Fibroblast of lung (primary cell): ENCODE measurements around the gene PSKH1. TPM values are rescaled to one million over a fixed set of nuclear protein-coding genes. Genes with fewer than 3 reads are reported as not detected.

Experiments
- DNase-seq, 2 donors: peaks; one replicate each; pipeline versions ENCODE4 v3.0.0 to v3.0.0-alpha.2; 2010; ENCODE audit warnings: low read depth in 2 of 2
- H2AFZ ChIP-seq: 2 replicates; pipeline ENCODE4 v1.5.1; 2012; ENCODE audit warnings: low read length, control low read depth, inconsistent platforms
- H3K27ac ChIP-seq: 2 replicates; pipeline ENCODE4 v1.5.1; 2011; ENCODE audit warnings: low read length, control low read depth; ENCODE audit not compliant: insufficient read depth
- H3K27me3 ChIP-seq: 2 replicates; pipeline ENCODE4 v1.5.1; 2011; ENCODE audit warnings: mild to moderate bottlenecking, low read length; ENCODE audit not compliant: control insufficient read depth, insufficient read depth
- H3K36me3 ChIP-seq: 2 replicates; pipeline ENCODE4 v1.5.1; 2011; ENCODE audit warnings: low read length; ENCODE audit not compliant: control insufficient read depth, insufficient read depth
- H3K4me1 ChIP-seq: 2 replicates; pipeline ENCODE4 v1.5.1; 2011; ENCODE audit warnings: low read length; ENCODE audit not compliant: control insufficient read depth, insufficient read depth; ENCODE audit errors: extremely low read depth
- H3K4me2 ChIP-seq: 2 replicates; pipeline ENCODE4 v1.5.1; 2011; ENCODE audit warnings: low read length, control low read depth; ENCODE audit not compliant: insufficient read depth; ENCODE audit errors: extremely low read depth
- H3K4me3 ChIP-seq, 4 experiments: fragments of 200-600 bp in 1 of 4; sonication (generic) in 1 of 4; replicated peaks in 1 of 4; 2 replicates each; pipeline ENCODE4 v1.5.1; 2011 to 2016; ENCODE audit warnings: low read length in 4 of 4, low read depth in 3 of 4, mild to moderate bottlenecking in 3 of 4, control low read depth in 2 of 4, inconsistent platforms in 1 of 4, mixed read lengths in 1 of 4; ENCODE audit not compliant: insufficient read depth in 1 of 4; ENCODE audit errors: control extremely low read depth in 1 of 4
- H3K79me2 ChIP-seq: 2 replicates; pipeline ENCODE4 v1.5.1; 2012; ENCODE audit warnings: mild to moderate bottlenecking, low read length, inconsistent platforms; ENCODE audit not compliant: control insufficient read depth, insufficient read depth
- H3K9ac ChIP-seq: 2 replicates; pipeline ENCODE4 v1.5.1; 2011; ENCODE audit warnings: mild to moderate bottlenecking, low read length, control low read depth; ENCODE audit not compliant: insufficient read depth
- H3K9me3 ChIP-seq: 2 replicates; pipeline ENCODE4 v1.5.1; 2012; ENCODE audit warnings: low read depth, low read length; ENCODE audit not compliant: control insufficient read depth, insufficient read depth
- H4K20me1 ChIP-seq: 2 replicates; pipeline ENCODE4 v1.5.1; 2011; ENCODE audit warnings: low read length; ENCODE audit not compliant: control insufficient read depth, insufficient read depth; ENCODE audit errors: extremely low read depth
- EZH2 ChIP-seq: IDR thresholded peaks from 2 replicates; pipeline ENCODE4 v1.5.1; 2012; ENCODE audit warnings: low read length, control low read depth, mild to moderate bottlenecking; ENCODE audit errors: missing control alignments
- polyA plus RNA-seq, 2 donors: library from polyadenylated mRNA; depleted of rRNA in 1 of 2; stranded (reverse) in 1 of 2; unstranded in 1 of 2; fragments of >200 nt; gene quantifications; 2 replicates each; pipeline ENCODE4 v1.2.1, GENCODE V29; 2011 to 2012; ENCODE audit warnings: missing spikeins in 1 of 2
- total RNA-seq: library from RNA; depleted of rRNA; stranded (reverse); fragments of >200 nt; gene quantifications from 2 replicates; pipeline ENCODE4 v1.2.1, GENCODE V29; 2014
- TF ChIP-seq, protein P1 (sequence below), 2 donors: IDR thresholded peaks in 1 of 2; conservative IDR thresholded peaks in 1 of 2; 1 replicate in 1 of 2; 2 replicates in 1 of 2; pipeline ENCODE4 v1.5.1; 2011 to 2012; ENCODE audit warnings: low read length in 2 of 2, control low read depth in 1 of 2, inconsistent platforms in 1 of 2, low read depth in 1 of 2, mild to moderate bottlenecking in 1 of 2

The PSKH1 gene
- total and polyA plus RNA-seq, 2 donors (not counting 1 experiment from before 2014, with no cell fraction given) = 13.4 to 15.4 TPM

DNA sequence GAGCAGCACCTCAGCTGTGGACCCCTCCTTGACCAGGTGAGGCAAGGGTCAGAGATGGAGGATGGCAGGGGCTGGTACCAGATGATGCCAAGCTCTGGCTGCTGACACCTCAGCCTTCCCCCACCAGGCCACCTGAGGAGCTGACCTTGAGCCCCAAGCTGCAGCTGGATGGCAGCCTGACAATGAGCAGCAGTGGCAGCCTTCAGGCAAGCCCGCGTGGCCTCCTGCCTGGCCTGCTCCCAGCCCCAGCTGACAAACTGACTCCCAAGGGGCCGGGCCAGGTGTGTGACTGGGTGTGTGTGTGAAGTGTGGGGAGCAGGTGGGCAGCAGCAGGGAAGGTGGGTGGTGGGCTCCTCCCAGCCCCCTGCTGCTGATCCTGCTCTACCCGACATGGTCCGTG lies 13.1 kb upstream of the PSKH1 start:
- TF ChIP-seq, protein P1, sequence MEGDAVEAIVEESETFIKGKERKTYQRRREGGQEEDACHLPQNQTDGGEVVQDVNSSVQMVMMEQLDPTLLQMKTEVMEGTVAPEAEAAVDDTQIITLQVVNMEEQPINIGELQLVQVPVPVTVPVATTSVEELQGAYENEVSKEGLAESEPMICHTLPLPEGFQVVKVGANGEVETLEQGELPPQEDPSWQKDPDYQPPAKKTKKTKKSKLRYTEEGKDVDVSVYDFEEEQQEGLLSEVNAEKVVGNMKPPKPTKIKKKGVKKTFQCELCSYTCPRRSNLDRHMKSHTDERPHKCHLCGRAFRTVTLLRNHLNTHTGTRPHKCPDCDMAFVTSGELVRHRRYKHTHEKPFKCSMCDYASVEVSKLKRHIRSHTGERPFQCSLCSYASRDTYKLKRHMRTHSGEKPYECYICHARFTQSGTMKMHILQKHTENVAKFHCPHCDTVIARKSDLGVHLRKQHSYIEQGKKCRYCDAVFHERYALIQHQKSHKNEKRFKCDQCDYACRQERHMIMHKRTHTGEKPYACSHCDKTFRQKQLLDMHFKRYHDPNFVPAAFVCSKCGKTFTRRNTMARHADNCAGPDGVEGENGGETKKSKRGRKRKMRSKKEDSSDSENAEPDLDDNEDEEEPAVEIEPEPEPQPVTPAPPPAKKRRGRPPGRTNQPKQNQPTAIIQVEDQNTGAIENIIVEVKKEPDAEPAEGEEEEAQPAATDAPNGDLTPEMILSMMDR (conservative IDR thresholded peaks at IDR 0.05 in 1 of 2, IDR thresholded peaks at IDR 0.05 in 1 of 2; ENCODE audit: low read depth in 1 of 2, low read length in 2 of 2) = no peak
- TF ChIP-seq EZH2 = no peak

DNA sequence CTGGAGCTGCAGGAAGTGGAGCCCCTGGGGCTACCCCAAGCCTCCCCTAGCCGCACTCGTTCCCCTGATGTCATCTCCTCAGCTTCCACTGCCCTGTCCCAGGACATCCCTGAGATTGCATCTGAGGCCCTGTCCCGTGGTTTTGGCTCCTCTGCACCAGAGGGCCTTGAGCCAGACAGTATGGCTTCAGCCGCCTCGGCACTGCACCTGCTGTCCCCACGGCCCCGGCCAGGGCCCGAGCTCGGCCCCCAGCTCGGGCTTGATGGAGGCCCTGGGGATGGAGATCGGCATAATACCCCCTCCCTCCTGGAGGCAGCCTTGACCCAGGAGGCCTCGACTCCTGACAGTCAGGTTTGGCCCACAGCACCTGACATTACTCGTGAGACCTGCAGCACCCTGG lies 12.5 kb upstream of the PSKH1 start:
- peaks cover 64% of the 10 kb centered on the region for H3K36me3 ChIP-seq
- H3K9ac ChIP-seq = no peak overlapping the region
- peaks cover 6% of the 10 kb centered on the region for H3K4me1 ChIP-seq
- H3K27me3 ChIP-seq = no peaks in the 10 kb centered on the region
- TF ChIP-seq EZH2 = no peak
- TF ChIP-seq, protein P1 (conservative IDR thresholded peaks at IDR 0.05 in 1 of 2, IDR thresholded peaks at IDR 0.05 in 1 of 2; ENCODE audit: low read depth in 1 of 2, low read length in 2 of 2) = no peak
- H3K27ac ChIP-seq = no peak overlapping the region
- no peak for DNase-seq
- peaks cover 13% of the 10 kb centered on the region for H3K79me2 ChIP-seq
- no peak overlapping the region for H2AFZ ChIP-seq
- no peak overlapping the region for H3K4me3 ChIP-seq
- H3K4me2 ChIP-seq = no peak overlapping the region
- no peaks in the 10 kb centered on the region for H3K9me3 ChIP-seq
- H4K20me1 ChIP-seq = peaks cover 4% of the 10 kb centered on the region

More for the DNA sequence above, 13.1 kb upstream of the PSKH1 start:
- Histone ChIP-seq H2AFZ (no peak overlapping the region), H3K36me3 (peaks cover 64% of the 10 kb centered on the region), H3K79me2 (peaks cover 20% of the 10 kb centered on the region), H3K4me1 (peaks cover 4% of the 10 kb centered on the region), H4K20me1 (peaks cover 4% of the 10 kb centered on the region), H3K9me3 (no peaks in the 10 kb centered on the region), H3K27ac (no peak overlapping the region), H3K27me3 (no peaks in the 10 kb centered on the region), H3K4me2 (no peak overlapping the region), H3K9ac (no peak overlapping the region), H3K4me3 (no peak overlapping the region)
- no peak for DNase-seq

DNA sequence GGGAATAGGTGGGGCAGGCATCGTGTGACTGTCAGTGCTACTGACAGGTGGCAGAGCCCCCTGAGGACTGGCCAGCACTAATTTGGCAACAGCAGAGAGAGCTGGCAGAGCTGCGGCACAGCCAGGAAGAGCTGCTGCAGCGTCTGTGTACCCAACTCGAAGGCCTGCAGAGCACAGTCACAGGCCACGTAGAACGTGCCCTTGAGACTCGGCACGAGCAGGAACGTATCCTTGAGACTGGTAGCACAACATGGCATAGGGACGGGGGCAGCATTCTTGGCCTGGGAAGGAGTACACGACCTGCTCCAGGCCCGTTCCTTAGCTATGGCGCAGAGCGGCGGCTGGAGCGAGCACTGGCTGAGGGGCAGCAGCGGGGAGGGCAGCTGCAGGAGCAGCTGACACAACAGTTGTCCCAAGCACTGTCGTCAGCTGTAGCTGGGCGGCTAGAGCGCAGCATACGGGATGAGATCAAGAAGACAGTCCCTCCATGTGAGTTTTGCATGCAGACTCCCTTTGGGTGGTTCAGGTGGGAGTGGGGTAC lies 11.4 kb upstream of the PSKH1 start:
- H3K4me1 ChIP-seq = peaks cover 6% of the 10 kb centered on the region
- no peak overlapping the region for H3K27ac ChIP-seq
- H3K9me3 ChIP-seq = no peaks in the 10 kb centered on the region
- DNase-seq = no peak
- TF ChIP-seq EZH2 = no peak
- TF ChIP-seq, protein P1 (conservative IDR thresholded peaks at IDR 0.05 in 1 of 2, IDR thresholded peaks at IDR 0.05 in 1 of 2; ENCODE audit: low read depth in 1 of 2, low read length in 2 of 2) = no peak
- no peak overlapping the region for H3K4me2 ChIP-seq
- H3K4me3 ChIP-seq = no peak overlapping the region
- no peaks in the 10 kb centered on the region for H3K27me3 ChIP-seq
- H3K79me2 ChIP-seq = peaks cover 4% of the 10 kb centered on the region
- H3K9ac ChIP-seq = no peak overlapping the region
- H3K36me3 ChIP-seq = peaks cover 61% of the 10 kb centered on the region
- no peak overlapping the region for H2AFZ ChIP-seq
- H4K20me1 ChIP-seq = peaks cover 4% of the 10 kb centered on the region
